GM06990 (cell line): ENCODE results near the gene TNRC6C.

Source experiments
- DNase-seq: peaks from one replicate; pipeline ENCODE4 v3.0.0-alpha.2; 2011; ENCODE audit not compliant: insufficient read length; ENCODE audit errors: extremely low read depth
- H3K27me3 ChIP-seq: replicated peaks from 2 replicates; pipeline ENCODE4 v1.6.0; 2011; ENCODE audit warnings: low read length; ENCODE audit not compliant: control insufficient read depth, insufficient read depth
- H3K36me3 ChIP-seq: 2 replicates; pipeline ENCODE4 v1.5.1; 2011; ENCODE audit warnings: low read length; ENCODE audit not compliant: control insufficient read depth, insufficient read depth
- H3K4me3 ChIP-seq: replicated peaks from 2 replicates; pipeline ENCODE4 v1.5.1; 2011; ENCODE audit warnings: low read depth, mild to moderate bottlenecking, control low read depth, low read length
- CTCF ChIP-seq: IDR thresholded peaks from 2 replicates; pipeline ENCODE4 v1.5.1; 2011; ENCODE audit warnings: low read length, control low read depth, mild to moderate bottlenecking, inconsistent platforms; ENCODE audit not compliant: insufficient read depth, poor library complexity, severe bottlenecking

Gene TNRC6C

DNA sequence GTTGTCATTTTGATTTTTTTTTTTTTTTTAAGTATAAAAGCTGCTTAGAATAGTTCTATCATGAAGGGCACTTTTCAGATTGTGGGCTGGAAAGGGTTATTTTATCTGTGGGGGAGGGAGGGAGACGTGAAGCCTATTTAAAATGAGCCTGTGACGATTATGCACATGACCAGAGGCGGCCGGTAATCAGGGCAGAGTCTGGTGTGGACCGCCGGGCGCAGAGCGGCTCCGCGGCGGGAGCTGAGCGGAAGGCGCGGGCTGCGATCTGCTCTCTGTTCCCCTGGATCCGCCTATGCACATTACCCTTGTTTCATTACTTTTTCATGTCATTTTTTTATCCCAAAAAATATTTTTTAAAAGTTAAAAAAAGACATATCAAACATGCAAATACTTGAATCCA lies 146.6 kb downstream of the TNRC6C start:
- no peak for DNase-seq
- no peaks in the 10 kb centered on the region for H3K27me3 ChIP-seq
- TF ChIP-seq CTCF: no peak
- peaks cover 9% of the 10 kb centered on the region for H3K36me3 ChIP-seq
- H3K4me3 ChIP-seq: no peak overlapping the region

GRCh38 chr17:78105551-78105950 lies 147.0 kb downstream of the TNRC6C start:
- no peak for TF ChIP-seq CTCF
- Histone ChIP-seq H3K36me3 (peaks cover 12% of the 10 kb centered on the region), H3K4me3 (no peak overlapping the region), H3K27me3 (no peaks in the 10 kb centered on the region)
- DNase-seq: no peak

- no peak for DNase-seq
- H3K36me3 ChIP-seq: peaks cover 19% of the 10 kb centered on the region
- H3K27me3 ChIP-seq: no peaks in the 10 kb centered on the region
- no peak for TF ChIP-seq CTCF
- no peak overlapping the region for H3K4me3 ChIP-seq
Observed at GRCh38 chr17:78106211-78106610, 147.7 kb downstream of the TNRC6C start.

- DNase-seq: no peak
- TF ChIP-seq CTCF: no peak
- Histone ChIP-seq H3K4me3 (no peak overlapping the region), H3K36me3 (peaks cover 30% of the 10 kb centered on the region), H3K27me3 (no peaks in the 10 kb centered on the region)
Observed at GRCh38 chr17:78107457-78107856, 149.0 kb downstream of the TNRC6C start.

DNA sequence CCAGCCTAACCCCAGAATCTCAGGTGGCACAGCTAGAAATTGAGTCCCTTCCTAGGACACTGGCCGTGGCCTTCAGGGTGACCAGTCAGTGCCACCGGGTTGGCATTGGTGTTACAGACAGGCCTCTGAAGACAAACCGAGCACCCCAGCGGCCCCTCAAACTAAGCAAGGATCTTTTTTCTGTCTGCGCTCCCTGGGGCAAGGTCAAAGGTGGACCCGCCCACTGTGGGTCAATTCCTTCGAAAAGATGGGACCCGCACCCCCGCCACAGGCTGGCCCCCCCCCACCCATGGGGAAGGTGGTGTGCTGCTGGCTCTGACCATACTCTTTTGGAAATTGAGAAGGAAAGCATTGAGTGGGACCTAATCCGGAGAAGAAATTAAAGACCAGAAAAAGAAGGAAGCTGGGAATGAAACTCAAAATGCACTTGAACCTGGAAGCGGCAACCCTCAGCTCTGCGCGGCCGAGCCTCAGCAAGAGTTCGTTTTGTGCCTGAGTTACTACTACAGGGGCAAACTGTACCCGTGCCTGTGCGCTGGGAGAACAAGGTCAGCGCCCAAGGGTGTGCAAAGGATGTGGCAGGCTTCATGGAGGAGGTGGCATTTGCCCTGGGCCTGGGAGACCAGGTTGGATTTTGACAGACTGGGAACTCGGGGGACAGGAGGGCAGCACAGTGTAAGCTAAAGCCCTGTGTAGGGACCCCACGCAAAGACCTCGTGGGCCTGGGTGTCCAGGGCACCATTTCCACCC lies 149.6 kb downstream of the TNRC6C start:
- peaks cover 35% of the 10 kb centered on the region for H3K36me3 ChIP-seq
- TF ChIP-seq CTCF: no peak
- no peak overlapping the region for H3K4me3 ChIP-seq
- no peaks in the 10 kb centered on the region for H3K27me3 ChIP-seq
- no peak for DNase-seq
